ENCODE results near the gene PAX4.

PAX4 gene

DNA sequence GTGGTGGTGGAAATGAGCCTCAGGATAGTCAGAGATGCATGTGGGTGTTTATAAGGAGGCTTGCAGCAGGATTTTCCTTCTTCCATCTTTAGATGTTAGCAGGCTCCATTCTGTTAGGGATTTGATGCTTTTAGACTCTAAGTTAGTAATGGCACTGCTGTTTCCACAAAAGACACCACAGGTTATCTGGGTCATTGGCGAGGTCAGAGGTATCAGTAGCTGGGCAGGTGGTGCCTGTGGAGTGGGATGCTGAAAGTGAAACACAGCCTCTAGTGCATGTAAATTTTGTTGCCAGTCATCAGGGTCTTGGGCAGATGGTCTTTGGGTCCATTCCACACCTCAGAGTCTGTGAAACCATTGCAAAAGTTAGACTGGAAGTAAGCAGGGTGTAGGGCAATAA is 833 bp upstream of the PAX4 start:
- in situ Hi-C loops (cut with HindIII; ENCODE audit: low sequenced_read_pairs), result no loop called here
- DNase-seq (ENCODE audit: low read depth), result no peak
- TF ChIP-seq, protein P1, sequence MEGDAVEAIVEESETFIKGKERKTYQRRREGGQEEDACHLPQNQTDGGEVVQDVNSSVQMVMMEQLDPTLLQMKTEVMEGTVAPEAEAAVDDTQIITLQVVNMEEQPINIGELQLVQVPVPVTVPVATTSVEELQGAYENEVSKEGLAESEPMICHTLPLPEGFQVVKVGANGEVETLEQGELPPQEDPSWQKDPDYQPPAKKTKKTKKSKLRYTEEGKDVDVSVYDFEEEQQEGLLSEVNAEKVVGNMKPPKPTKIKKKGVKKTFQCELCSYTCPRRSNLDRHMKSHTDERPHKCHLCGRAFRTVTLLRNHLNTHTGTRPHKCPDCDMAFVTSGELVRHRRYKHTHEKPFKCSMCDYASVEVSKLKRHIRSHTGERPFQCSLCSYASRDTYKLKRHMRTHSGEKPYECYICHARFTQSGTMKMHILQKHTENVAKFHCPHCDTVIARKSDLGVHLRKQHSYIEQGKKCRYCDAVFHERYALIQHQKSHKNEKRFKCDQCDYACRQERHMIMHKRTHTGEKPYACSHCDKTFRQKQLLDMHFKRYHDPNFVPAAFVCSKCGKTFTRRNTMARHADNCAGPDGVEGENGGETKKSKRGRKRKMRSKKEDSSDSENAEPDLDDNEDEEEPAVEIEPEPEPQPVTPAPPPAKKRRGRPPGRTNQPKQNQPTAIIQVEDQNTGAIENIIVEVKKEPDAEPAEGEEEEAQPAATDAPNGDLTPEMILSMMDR (IDR thresholded peaks at IDR 0.05; ENCODE audit: low read depth, low read length, missing control alignments), result no peak
- no peak overlapping the region for H3K4me3 ChIP-seq (ENCODE audit: low read depth, low read length)

DNA sequence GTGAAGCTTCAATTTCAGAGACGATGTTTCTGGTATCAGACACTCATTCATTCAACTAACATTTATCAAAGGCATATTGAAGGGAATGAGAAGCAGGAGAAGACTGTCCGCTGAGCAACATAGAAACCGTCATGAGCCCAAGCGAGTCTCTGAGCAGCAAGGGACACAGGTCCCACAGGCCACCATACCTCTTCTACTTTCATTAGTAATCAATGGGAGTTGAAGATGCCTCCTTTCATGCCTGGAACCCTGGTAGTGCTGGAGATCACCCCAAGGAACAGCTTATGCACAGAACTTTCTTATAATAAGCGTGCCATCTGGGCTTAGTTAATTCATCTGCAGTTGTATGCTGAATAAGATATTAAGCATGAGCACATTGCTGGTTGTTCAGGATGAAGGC is 1.2 kb downstream of the PAX4 start:
- in situ Hi-C loops (cut with HindIII; ENCODE audit: low sequenced_read_pairs), result no loop called here
- TF ChIP-seq, protein P1 (IDR thresholded peaks at IDR 0.05; ENCODE audit: low read depth, low read length, missing control alignments), result no peak
- DNase-seq (ENCODE audit: low read depth), result no peak
- no peak overlapping the region for H3K4me3 ChIP-seq (ENCODE audit: low read depth, low read length)

GRCh38 chr7:127612263-127612662 is 5.7 kb downstream of the PAX4 start:
- TF ChIP-seq, protein P1 (IDR thresholded peaks at IDR 0.05; ENCODE audit: low read depth, low read length, missing control alignments), result no peak
- in situ Hi-C loops (cut with HindIII; ENCODE audit: low sequenced_read_pairs), result no loop called here
- DNase-seq (ENCODE audit: low read depth), result no peak
- no peak overlapping the region for H3K4me3 ChIP-seq (ENCODE audit: low read depth, low read length)

DNA sequence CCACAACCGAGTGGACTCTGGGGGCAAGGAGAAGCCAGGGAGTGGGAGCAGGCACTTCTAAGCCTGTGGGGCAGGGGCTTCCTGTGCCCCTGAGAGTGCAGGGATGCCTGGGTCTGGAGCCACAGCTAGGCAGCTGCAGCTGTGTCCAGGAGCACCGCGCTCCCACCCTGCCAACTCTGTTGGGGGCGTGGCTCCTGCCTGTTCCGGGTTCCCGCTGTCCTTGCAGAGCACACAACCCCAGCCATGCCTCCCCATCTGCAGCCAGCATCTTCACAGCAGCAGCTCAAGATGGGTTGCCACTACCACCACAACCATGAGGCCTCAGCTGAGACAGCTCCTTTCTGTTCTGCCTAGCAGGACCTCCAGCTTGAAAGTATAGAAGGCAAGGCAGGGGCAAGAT is 8.6 kb downstream of the PAX4 start:
- in situ Hi-C loops (cut with HindIII; ENCODE audit: low sequenced_read_pairs), result no loop called here
- TF ChIP-seq, protein P1 (IDR thresholded peaks at IDR 0.05; ENCODE audit: low read depth, low read length, missing control alignments), result no peak
- no peak for DNase-seq (ENCODE audit: low read depth)

GRCh38 chr7:127608446-127608845 is 9.5 kb downstream of the PAX4 start:
- DNase-seq (ENCODE audit: low read depth), result no peak
- in situ Hi-C loops (cut with HindIII; ENCODE audit: low sequenced_read_pairs), result no loop called here
- TF ChIP-seq, protein P1 (IDR thresholded peaks at IDR 0.05; ENCODE audit: low read depth, low read length, missing control alignments), result no peak
- H3K4me3 ChIP-seq (ENCODE audit: low read depth, low read length), result no peak overlapping the region

More for the DNA sequence above, 8.6 kb downstream of the PAX4 start:
- H3K4me3 ChIP-seq (ENCODE audit: low read depth, low read length), result no peak overlapping the region

- H3K4me3 ChIP-seq (ENCODE audit: low read depth, low read length), result no peak overlapping the region
- in situ Hi-C loops (cut with HindIII; ENCODE audit: low sequenced_read_pairs), result no loop called here
- no peak for DNase-seq (ENCODE audit: low read depth)
- TF ChIP-seq, protein P1 (IDR thresholded peaks at IDR 0.05; ENCODE audit: low read depth, low read length, missing control alignments), result no peak
Measured at GRCh38 chr7:127600885-127601284, 17.1 kb downstream of the PAX4 start.

DNA sequence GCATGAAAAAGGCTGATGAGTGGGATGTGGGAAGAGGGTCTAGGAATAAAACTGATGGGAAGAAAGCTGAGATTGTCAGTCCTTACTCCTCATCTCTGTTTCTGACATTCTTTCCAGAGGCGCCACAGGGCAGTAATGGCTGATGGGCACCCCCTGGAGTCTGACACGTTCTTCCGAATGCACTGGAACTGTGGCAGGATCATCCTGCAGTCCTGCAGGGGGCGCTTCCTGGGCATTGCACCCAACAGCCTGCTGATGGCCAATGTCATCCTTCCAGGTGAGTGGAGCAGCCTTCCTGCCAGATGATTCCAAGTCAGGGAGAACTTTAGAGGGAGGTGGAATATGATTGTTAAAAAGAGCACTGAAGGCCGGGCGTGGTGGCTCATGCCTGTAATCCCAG is 19.6 kb downstream of the PAX4 start:
- no peak for DNase-seq (ENCODE audit: low read depth)
- H3K4me3 ChIP-seq (ENCODE audit: low read depth, low read length), result no peak overlapping the region

More for the DNA sequence above, 19.6 kb downstream of the PAX4 start:
- TF ChIP-seq, protein P1 (IDR thresholded peaks at IDR 0.05; ENCODE audit: low read depth, low read length, missing control alignments), result no peak
- in situ Hi-C loops (cut with HindIII; ENCODE audit: low sequenced_read_pairs), result loop anchor here (25.0 kb wide), 1 partner anchor 614 kb away; no protein-coding TSS in a partner anchor

Data from astrocyte of the cerebellum (primary cell).